Activated effector memory CD4-positive, alpha-beta T cell treated with Interleukin-2 at 50 U/mL for 16 hours (primary cell): Measurements from ENCODE around the gene GOLGA1.
"Not testable (repeated sequence)": the region's sequence is repeated elsewhere in the genome, so short reads cannot be mapped to it uniquely, and the experiment has no call there.

Source experiments
- DNase-seq: peaks from one replicate; pipeline ENCODE4 v3.0.0-alpha.2; 2020

Gene GOLGA1, protein sequence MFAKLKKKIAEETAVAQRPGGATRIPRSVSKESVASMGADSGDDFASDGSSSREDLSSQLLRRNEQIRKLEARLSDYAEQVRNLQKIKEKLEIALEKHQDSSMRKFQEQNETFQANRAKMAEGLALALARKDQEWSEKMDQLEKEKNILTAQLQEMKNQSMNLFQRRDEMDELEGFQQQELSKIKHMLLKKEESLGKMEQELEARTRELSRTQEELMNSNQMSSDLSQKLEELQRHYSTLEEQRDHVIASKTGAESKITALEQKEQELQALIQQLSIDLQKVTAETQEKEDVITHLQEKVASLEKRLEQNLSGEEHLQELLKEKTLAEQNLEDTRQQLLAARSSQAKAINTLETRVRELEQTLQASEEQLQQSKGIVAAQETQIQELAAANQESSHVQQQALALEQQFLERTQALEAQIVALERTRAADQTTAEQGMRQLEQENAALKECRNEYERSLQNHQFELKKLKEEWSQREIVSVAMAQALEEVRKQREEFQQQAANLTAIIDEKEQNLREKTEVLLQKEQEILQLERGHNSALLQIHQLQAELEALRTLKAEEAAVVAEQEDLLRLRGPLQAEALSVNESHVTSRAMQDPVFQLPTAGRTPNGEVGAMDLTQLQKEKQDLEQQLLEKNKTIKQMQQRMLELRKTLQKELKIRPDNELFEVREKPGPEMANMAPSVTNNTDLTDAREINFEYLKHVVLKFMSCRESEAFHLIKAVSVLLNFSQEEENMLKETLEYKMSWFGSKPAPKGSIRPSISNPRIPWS

DNA sequence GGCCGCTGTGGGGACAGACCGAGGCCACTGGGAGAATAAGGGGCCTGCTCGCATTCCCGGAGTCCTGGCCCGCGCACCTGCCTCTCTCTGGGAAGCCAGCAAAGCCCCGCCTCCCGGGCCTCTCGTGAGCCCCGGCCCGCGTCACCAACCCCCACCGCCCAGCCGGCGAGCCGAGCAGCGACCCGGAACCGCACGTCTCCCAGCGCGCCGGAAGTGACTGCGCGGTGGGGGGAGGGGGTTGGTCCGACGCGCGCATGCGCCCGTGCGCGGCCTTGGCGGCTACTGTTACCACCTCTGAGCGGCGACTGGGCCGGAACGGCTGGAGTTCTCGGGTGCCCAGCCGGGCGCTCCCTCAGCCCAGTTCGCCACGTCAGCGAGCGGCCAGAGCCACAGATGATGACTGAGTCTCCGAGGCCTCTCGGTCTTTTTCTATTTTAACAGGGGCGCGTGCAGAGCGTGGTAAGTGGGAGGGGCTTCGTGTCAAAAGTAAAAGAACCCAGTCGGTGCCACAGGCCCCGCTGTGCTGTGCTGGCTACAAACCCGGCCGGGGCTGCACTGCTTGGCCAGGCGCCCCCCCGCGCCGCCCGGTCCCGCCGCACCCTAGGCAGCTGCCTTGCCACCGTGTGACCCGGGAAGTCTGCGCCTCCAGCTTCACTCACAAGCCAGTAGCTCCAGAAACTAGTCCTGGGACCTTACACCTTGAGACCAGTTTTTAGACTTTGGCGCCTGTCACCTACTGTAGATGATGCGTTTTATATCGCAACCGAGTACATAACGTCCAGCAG lies at the start of gene GOLGA1:
Gene GOLGA1, minus strand, starts transcription at position 190 of the 785 bp plus-strand sequence. CDS start 2,372 bp downstream, outside the sequence.
- peak; percentile 90 for DNase-seq

GRCh38 chr9:124983698-124984097 lies 42.8 kb upstream of the GOLGA1 start:
- DNase-seq, result no peak

GRCh38 chr9:124980431-124980830 lies 39.5 kb upstream of the GOLGA1 start:
- DNase-seq, result no peak

DNA sequence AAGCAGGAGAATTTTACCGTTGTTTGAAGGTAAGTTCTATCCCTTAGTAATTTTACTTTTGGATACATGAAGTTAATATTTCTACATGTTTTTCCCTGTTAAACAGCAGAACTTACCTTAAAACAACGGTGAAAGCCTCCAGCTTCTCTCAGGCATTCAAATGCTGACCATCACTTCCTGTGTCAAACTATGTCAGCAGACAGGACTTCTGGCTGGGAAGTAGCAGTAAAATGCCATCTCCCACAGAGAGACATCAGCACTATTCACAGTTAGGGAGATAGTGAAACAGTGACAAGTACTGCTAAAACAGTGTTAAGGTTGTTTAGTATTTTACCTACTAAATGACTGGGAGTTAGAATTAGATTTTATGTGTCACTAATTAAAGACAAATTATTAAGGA lies 34.2 kb upstream of the GOLGA1 start:
- no peak for DNase-seq

GRCh38 chr9:124973807-124974206 lies 32.9 kb upstream of the GOLGA1 start:
- DNase-seq, result no peak

DNA sequence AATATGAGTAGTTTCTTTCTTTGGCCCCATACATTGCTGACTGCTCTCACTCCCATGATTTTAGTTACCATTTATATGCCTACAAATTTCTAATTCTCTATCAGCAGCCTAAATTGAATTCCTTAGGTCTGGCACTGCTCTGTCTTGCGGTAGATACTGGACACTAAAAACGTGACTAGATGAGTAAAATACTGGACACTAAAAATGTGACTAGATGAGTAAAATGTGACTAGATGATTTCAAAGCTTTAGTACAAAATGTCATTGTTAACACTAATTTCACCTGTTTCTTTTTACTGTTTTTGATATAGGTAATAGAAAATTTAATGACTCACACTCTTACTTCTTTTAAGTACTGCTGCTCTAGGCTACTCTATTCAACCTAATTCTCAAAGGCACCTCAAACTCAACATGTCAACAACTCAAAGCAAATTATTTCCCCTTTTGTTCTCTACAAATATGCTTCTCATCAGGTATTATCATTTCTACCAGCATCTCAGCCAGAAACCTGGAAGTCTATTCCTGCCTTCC lies 31.4 kb upstream of the GOLGA1 start:
- no peak for DNase-seq

DNA sequence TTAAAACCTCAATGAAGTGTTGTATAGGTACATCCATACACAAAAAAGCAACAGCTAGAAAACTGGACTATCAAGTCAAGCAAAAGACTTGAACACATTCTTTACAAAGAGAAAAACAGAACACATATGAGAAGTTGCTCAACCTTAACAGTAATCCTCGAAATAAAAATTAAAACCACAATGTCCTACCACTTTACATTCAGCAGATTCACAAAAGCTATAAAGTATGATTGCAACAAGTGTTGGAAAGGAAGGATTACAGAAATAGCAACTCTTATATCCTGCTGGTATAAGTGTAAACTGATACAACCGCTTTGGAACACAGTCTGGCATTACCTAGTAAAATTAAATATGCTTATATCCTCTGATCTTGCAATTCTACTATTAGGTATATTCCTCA lies 28.5 kb upstream of the GOLGA1 start:
- DNase-seq, result no peak

DNA sequence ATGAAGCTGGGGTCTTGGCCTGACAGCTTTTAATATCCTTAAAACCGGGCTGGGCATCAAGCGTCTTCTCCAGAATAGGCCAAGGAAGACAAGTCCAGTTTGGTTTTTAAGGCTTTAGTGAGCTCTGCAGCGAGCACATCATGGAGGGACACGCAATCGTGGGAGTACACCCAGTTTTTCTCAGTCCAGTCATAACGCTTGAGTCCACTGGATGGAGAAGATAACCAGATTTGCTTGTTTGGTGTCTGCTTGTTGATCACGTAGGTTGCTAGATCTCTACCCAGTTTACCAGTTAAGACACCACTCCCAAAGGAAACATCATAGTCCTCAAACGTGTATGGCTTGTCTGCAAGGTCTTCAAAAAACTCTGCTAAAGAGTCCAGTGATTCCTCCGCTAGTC lies 27.4 kb upstream of the GOLGA1 start:
- DNase-seq, result no peak

DNA sequence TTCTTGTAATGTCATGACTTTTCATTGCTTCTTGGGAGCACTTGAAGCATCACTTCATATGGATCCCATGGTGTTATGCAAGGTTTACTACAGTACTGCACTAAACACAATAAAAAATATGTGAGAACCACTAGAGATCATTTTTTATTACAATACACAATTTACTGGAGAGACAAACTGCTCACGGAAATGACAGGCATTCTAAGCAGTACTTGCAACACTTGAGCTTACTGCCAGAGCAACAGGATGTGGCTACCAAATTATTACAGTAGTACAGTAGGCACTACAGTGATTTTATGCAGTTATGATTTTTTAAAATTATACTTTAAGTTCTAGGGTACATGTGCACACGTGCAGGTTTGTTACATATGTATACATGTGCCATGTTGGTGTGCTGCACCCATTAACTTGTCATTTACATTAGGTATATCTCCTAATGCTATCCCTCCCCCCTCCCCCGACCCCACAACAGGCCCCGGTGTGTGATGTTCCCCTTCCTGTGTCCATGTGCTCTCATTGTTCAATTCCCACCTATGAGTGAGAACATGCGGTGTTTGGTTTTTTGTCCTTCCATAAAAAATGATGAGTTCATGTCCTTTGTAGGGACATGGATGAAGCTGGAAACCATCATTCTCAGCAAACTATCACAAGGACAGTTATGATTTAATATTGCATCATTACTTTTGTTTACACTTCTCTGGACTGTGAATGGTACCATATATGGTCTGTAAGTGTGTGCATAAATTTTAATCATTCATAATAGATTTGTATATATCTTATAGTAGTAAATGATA lies 25.1 kb upstream of the GOLGA1 start:
- DNase-seq, result not testable (repeated sequence)

- no peak for DNase-seq
Observed at GRCh38 chr9:124964604-124965003, 23.7 kb upstream of the GOLGA1 start.

DNA sequence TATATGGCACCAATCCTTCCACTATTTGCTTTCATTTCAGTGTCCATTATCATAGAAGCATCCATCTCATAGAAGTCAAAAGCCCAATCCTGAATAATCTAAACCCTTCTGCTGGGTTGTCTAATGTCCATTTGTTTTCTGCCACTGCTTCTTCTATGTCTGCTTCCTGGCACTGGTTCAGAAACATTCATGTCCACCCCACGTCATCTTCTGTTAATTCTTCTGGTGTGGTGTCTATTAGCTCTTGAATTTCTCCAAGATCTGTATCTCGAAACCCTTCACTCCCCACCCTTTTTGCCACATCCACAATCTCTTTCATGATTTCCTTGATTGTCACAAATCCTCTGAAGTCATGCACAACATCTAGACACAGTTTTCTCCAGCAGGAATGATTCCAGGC lies 23.2 kb upstream of the GOLGA1 start:
- no peak for DNase-seq

- DNase-seq, result no peak
Observed at GRCh38 chr9:124960409-124960752, 19.5 kb upstream of the GOLGA1 start.

DNA sequence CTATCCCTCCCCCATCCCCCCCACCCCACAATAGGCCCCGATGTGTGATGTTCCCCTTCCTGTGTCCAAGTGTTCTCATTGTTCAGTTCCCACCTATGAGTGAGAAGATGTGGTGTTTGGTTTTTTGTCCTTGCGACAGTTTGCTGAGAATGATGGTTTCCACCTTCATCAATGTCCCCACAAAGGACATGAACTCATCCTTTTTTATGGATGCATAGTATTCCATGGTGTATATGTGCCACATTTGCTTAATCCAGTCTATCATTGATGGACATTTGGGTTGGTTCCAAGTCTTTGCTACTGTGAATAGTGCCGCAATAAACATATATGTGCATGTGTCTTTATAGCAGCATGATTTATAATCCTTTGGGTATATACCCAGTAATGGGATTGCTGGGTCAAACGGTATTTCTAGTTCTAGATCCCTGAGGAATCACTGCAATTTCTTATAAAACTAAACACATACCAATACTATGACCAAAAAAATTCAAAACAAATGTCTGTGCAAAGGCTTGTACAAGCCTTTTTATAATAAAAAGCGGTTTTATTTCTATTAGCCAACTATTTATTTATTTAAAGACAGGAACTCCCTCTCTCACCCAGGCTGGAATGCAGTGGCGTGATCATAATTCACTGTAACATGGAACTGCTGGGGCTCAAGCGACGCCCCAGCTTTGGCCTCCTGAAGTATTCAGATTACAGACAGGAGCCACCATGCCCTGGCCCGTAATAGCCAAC lies 19.0 kb upstream of the GOLGA1 start:
- DNase-seq, result not testable (repeated sequence)

GRCh38 chr9:124954255-124954654 lies 13.4 kb upstream of the GOLGA1 start:
- no peak for DNase-seq

- no peak for DNase-seq
Observed at GRCh38 chr9:124950050-124950718, 9.3 kb upstream of the GOLGA1 start.

GRCh38 chr9:124949387-124949786 lies 8.5 kb upstream of the GOLGA1 start:
- DNase-seq, result no peak

- DNase-seq, result no peak
Observed at GRCh38 chr9:124947727-124948391, 7.0 kb upstream of the GOLGA1 start.

DNA sequence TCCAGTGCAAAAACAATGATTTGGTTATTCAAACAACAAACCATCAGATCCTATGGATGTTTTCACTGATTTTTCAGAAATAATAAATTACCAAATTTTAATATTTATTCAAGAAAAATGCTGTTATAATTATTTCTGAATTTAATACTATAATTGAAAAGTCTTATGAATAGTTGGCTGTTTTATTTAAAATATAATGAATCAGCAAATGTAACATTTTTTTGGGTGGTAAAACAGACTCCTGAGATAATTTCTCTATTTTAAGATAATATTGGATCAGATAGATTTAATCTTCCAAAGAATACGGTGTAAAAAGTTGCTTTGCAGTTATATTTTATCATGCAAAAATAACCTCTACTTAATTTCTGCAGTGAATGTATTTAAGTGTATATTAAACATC lies 5.3 kb upstream of the GOLGA1 start:
- DNase-seq, result no peak

DNA sequence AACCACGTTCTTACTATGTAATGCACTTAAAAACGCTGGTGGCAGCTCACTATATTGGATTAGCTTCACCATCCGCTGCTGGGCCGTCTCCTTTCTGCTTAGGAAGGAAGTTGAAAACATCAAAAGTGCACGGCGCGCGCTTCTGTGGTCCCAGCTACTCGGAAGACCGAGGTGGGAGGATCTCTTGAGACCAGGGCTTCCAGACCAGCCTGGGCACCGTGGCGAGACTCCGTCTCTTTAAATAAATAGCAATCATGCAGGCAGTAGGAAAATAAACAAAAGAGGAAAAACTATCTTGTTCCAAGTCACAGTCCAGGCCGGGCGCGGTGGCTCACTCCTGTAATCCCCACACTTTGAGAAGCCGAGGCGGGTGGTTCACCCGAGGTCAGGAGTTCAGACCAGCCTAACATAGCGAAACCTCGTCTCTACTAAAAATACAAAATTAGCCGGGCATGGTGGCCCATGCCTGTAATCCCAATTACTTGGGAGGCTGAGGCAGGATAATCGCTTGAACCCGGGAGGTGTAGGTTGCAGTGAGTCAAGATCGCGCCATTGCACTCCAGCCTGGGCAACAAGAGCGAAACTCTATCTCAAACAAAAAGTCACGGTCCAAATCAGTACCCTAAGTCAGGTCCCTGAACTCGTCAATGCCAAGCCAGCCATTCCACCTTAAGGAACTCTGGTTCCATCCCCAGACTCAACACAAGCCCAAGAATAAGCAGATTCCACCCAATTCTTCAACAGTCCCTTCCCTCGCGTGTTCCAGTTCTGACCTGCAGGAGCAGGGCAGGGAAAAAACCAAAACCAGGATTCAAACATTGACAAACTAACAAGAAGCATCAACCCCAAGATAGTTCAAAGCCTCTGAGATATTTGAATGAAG lies 1.0 kb upstream of the GOLGA1 start:
- peak; percentile 64 for DNase-seq

DNA sequence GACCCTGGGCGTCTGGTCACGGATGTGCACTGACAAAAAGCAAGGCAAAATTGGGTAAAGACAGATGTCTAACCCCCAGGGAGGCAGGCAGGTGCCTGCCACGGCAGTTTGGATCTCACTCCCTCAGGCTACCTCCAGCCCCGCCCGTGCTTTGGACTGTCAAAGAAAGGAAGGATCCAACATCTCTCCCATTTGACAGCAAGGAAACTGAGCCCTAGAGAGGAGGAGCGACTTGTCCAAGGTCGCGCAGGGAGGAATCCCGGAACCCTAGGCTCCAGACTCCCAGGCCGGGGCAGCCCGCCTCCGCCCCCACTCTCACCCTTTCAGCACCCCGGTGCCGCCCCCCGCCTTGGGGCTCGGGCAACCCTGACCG lies 376 bp downstream of the GOLGA1 start:
- DNase-seq, result no peak
